GM21515 (cell line): ENCODE measurements around the gene UBXN10.

Source experiments
- ATAC-seq: cut with Tn5 transposase; IDR thresholded peaks from one replicate; pipeline ENCODE4 v1.9.1; 2021; ENCODE audit not compliant: unreplicated experiment

The UBXN10 gene

DNA sequence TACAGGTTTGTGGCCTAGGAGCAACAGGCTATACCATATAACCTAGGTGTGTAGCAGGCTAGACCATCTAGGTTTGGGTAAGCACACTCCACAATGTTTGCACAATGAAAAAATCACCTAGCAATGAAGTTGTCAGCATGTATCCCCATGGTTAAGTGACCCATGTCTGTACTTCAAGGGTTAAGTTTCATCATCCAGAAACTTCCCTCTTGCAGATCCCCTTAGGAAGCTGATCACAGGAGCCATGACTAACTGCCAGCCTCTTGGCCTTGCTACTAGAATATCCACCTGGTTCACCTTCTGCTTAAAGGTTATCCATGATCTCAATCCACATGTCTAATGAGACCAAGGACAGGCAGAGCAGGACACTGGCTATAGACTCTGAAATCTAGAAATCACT lies 3.5 kb upstream of the UBXN10 start:
- ATAC-seq: no peak

DNA sequence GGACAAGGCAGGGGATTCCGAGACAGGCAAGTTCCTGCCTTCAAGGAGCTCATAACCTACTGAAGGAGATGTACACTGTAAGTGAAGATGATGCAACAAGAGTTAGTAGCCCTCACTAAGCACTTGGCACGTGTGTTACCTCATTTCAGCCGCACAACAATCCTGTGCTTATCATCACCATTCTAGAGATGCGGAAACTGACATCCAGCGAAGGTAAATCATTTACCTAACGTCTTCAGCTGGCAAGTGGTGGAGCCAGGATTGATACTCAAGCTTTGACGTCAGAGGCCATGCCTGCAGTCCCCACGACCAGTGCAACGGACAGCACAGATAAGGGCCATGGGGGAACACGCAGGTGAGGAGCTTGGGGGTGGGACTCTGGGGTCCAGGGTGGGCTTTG lies 2.9 kb upstream of the UBXN10 start:
- ATAC-seq: no peak

DNA sequence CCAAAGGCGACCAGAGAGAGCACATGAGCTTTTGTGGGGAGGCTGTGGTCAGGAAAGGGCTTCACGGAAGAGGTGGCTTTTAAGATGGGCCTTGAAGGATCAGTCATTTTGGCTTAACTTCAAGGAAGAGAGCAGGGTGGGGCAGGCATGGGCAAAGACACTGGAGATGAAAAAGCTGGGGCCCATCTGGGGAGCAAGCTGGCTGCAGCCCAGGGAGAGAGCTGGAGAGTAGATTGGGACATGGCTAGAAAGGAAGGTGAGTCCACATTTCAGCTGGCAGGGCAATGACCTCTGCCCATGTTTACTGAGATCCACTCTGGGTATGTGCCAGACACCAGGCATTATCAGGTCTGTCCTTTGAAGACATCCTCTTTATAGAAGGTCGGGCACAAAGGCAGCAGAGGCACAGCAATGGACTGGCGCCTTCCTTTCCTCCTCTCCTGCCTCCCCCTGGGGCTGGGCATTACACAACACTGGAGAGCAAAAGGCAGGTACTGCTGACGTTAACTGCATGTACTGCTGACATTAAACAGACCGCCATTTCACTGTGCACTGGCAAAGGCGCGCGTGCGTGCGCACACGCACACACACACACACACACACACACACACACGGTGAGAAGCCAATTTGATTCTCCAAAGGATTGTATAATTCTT lies 2.2 kb upstream of the UBXN10 start:
- ATAC-seq: no peak

DNA sequence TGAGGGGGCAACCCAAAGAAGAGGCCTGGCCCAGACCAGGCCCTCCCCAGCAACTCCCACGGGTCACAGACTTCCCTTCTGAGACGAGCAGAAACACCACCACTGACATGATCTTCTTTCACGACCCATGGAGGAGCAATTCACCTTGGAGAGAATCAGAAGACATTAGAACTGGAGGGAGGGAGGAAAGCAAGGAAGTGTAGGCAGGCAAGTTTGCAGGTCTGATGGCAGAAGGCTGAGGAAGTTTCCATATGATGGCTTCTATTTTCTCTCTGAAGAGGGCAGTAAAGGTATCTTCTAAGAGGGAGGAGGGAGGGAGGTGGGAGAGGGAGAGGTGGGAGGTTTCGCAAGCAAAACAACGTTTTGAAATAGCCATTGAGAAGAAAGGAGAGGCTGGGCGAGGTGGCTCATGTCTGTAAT lies 1.4 kb upstream of the UBXN10 start:
- ATAC-seq: no peak

DNA sequence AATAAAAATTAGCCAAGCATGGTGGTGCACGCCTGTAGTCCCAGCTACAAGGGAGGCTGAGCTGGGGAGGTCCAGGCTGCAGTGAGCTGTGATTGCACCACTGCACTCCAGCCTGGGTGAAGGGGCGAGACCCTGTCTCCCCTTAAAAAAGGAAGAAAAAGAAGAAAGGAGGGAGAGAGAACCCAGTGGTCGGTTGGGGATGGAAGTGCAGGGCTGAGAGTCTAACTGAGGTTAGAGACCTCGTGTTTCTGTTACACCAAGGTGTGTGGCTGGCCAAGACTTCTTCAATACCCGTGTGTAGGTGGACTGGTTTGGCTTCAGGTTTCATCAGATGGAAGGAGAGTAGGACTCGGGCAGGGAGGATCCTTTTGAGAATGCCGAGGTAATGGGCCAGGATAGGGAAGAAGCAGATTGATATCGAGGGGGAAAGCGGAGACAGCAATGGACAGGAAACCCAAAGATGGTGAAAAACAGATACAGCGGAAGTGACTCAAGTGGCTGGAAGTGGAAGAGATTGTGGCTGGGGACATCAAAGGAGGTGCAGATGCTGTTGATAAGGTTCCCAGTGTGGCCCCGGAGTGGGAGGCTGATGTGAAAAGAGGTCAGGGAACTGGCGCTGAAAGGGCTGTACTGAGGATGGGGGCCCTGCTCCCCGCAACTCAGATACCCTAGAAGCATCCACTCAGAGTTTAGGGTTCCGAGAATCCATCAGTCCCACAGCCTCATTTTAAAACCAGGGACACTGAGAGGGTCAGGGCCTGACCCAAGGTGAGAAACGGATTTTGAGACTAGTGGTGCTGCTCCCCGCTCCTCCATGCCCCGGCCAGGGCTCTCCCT lies 681 bp upstream of the UBXN10 start:
- ATAC-seq: no peak

DNA sequence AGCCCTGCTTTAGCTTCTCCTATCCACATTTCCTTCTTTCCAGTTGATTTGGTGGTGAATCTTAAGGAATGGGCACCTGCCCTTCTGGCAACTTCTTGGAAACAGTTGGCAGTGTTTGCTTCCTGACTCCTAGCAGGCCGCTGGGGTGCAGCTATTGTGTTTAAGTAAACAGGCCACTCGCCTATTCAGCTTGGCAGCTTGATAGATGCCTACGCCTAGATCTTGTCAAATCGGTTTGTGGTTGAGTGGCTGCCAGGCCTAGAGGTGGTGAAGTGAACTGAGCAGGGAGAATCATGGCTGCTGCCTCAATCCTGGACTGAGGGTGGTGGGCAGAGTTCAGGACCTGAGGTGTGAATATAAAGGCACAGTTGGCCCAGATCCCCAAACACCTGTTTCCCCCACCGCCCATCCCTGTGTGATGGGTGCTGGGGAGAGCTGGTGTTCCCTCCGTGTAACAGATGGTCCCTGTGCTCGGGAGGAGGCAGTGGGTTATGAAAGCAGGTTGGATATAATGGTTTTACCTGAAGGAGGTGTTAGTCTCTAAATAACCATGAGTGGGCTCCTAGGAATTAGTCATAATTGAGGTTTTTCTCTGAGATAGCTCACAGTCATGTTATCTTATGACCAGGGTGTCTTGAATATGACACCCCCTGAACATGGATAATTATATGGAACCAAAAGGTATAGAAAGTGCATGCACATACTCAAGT lies 1.4 kb downstream of the UBXN10 start:
- no peak for ATAC-seq

DNA sequence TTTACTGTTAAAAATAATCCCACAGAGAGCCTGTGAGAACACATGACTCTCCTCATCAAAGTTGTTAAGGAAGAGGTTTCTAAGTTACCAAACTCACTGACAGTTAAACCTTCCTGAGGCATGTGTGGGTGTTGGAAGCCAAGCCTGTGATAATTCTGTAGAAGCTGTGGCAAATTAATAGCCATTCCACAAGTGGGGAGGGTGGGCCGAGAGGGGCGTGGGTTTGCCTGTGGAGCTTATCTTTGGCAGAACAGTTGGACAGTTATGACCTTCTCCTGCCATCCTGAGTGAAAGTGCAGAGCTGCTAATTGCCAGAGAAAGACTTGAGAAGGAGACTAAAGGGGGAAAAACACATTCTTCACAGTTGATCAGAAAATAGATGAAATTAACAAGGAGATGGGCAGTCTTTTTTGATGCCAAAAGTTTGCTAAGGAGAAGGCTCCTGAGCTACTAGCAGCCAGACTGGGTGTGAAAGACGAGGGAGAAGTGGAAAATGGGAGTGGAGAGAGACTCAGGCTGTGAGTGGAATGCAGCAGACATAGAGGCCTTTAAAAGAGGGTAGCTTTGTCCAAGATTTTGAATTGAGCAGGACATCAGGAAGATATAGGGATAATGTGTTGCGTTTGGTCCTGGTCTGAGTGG lies 2.0 kb downstream of the UBXN10 start:
- no peak for ATAC-seq

DNA sequence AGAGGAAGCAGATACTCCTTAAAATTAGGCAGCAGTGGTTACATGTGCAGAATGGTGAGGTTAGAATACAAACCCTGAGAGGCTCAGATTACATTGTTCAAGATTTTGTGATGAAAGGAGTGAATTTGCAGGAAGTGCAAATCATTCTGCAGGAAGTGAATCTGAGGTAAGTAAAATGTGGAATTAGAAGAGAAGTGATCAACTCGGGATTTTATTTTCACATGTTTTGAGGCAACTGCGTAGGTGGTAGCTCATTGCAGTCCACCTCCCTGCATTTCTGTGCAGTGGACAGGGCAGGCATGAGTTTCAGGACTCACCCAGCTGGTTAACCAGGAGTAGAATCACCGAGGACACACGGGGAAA lies 2.5 kb downstream of the UBXN10 start:
- no peak for ATAC-seq

DNA sequence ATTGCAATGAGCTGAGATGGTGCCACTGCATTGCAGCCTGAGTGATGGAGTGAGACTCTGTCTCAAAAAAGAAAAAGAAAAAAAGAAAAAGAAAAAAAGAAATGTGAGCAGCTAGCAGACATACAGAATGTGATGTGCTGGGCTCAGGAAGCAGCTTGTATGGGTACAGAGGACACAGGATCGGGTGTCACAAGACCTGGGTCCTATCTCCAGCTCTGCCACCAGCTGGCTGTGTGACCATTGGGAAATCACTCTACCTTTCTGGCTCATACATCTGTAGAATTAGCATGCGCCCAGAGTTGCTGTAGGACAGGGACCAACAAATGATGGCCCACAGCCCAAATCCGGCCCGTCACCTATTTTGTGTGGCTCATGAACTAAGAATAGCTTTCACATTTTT lies 3.8 kb downstream of the UBXN10 start:
- ATAC-seq: no peak

DNA sequence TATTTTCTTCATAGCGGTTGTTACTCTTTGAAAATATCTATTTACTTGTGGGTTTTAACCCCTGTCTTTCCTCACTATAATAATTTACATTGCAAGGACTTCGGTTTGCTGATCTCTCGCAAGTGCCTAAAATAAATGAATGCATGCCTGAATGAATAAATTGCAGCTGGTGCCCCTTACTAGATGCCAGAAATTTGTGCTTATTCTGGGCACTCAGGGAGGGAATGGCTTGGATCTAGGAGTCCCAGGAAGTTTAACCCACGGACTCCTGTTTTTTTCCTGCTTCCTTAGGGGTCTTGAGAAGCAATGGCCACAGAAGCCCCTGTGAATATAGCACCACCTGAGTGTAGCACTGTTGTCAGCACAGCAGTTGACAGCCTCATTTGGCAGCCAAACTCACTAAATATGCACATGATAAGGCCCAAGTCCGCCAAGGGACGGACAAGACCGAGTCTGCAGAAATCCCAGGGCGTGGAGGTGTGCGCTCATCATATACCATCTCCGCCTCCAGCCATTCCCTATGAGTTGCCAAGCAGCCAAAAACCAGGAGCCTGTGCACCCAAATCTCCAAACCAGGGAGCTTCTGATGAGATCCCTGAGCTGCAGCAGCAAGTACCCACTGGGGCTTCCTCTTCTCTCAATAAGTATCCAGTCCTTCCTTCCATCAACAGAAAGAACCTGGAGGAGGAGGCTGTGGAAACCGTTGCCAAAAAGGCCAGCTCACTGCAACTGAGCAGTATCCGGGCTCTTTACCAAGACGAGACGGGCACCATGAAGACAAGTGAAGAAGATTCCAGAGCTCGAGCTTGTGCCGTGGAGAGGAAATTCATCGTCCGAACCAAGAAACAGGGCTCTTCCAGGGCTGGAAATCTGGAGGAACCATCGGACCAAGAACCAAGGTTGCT lies 4.6 kb downstream of the UBXN10 start:
- no peak for ATAC-seq

DNA sequence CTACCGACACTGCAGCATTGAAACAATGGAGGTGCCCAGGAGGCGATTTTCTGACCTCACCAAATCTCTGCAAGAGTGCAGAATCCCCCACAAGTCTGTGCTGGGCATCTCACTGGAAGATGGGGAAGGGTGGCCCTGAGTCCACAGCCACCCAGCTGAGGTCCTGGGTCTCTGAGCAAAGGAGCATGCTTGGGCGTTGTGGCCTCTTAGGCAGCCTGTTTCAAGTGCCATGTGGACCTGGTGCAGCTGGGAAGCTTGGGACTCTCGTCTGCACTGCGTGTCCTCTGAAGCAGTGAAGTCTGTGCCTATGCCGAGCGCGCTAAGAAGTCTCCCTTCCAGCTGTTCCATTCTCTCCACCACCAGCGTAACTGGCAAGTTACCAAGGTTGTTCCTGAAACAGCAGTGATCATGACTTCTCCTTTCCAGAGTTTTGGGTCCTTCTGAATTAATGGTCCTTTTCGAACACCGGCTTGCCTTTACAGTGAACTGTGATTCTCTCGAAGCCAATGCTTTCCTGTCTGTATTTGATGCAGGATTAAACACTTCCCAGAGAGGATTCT lies 5.5 kb downstream of the UBXN10 start:
- no peak for ATAC-seq

DNA sequence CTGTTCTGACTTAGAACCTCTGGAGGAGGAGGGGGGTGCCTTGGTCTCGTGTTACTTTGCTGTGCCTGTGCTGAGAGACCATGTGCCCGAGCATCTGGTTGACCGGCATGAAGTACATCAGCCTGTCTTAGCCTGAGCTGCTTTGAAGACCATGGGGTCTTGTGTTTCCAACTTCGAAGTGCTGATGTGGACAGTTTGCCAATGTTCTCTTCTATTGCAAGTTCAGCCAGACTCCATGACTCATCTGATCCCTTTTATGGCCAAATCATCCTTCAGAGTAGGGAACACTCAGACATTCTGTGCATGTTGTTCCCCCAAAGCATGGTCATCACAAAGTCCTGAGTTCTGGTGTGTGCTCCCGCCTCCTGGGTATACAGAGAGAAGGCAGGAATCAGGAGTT lies 6.5 kb downstream of the UBXN10 start:
- ATAC-seq: no peak

DNA sequence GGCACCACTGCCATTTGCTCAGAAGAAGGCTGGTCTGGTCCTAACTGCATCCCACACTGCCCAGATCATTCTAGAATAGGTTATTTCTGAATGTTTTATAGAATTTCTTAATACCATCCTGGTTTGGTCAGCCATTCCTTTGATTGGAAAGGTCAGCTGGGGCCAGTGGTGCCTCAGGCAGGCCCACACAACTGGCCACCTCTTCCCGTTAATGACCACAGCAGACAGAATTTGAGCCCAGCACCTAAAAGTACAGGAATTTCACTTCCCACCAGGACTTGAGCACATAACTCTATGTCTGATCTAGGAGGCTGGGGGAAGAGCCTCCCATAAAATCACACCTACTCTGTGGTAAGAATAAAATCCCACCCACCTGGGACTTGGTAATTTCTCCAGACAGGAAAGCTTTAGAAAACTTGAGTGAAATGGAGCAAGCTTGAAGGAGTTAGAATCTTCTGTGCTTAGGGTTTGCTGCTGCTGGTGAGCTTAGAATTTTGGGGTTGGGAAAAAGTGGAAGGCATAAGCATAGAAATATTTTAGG lies 7.0 kb downstream of the UBXN10 start:
- ATAC-seq: no peak

DNA sequence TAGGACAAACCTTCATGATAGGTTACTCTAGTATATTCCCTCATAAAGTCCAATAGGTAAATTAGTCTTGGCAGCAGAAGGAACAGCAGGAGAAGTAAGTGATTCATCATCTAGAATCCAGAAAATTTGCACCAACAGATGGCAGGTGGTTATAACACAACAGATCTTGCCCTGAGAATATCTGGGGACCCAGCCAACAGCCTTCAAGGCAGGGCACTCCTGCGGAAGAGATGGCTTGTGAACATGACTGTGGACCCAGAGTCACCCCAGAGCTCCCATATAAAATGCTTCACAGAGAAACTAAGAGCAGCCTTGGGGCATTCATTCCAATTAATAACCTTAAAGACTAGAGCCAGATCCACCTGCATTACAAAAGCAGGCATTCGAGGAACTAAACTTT lies 8.3 kb downstream of the UBXN10 start:
- ATAC-seq: no peak

DNA sequence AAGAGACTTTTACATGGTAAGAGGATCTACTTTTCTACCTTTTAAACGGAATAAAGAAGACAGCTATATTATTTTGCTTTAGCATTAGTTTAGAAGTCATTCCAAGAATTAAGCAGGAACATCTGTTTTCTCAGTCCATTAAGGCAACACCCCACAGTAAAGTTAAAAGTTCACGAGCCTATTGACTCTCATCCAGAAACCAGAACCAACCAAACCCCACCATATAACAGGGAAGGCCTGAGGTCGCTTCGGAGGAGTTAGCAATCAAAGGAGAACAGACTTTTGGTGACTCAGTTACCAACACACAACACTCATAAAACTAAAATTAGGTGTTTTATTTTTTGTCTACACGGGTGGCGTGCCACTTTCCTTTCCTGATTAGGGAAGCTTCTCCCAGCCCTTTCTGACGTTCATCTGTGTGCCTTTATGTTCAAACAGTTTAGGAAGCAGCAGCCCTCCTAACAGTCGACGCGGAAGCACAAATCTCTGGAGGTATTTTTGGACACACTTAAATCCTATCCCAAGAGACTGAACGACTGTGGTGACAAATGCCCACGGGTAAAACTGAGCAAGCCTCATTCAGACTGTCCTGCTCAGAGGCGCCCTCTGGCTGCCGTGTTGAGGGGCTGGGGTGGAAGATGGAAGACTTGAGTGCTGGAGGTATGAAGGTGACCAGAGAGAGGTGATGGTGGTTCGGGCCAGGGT lies 9.0 kb downstream of the UBXN10 start:
- ATAC-seq: no peak

DNA sequence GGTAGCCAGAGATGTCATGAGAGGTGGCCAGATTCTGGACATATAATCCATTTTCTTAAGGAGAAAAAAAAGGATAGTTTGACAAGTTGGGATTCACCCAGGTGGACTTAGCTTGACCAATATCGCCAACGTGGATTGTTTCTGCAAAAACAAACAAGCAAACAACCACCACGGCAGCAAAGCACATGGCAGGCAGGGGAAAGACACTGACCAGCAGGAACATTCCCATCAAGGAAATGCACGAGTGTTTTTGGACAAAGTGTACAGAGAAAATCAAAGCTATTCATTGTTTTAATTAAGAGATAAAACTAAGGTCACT lies 9.5 kb downstream of the UBXN10 start:
- ATAC-seq: no peak

DNA sequence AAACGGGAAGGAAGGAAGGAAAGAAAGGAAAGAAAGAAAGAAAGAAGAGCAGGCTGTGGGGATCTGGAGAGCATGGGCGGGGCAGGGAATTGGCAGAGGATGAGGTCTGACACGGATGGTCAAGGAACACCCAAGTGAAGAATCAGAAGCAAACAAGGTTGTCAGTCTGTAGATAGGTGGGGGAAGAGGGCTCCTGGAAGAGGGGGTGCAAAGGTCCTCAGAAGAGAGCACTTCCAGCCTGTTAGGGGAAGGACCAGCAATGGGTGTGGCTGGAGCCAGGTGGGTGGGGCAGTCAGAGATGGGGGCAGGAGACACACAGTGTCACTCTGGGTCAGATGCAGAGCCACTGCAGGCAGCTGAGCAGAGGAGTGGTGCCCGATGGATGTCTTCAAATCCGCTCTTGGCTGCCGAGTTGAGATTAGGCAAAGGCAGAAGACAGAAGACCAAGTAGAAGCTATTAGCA lies 11.5 kb downstream of the UBXN10 start:
- no peak for ATAC-seq

DNA sequence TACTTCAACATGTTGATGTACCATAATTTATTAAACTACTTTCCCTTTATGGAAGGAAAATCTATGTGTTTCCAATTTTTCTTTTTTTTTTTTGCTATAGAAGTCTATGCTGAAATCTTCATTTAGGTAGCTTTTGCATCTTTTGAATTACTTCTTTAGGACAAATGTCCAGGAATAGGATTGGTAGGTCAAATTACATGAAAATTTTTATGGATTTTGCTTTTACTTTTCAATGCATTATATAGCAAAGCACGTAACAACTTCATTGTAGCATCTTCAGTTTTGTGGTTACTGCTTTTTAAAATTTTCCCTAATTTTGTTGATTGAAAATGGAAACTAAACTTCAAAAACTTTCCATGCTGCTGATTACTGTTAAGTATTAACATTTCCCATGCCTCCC lies 12.4 kb downstream of the UBXN10 start:
- no peak for ATAC-seq

DNA sequence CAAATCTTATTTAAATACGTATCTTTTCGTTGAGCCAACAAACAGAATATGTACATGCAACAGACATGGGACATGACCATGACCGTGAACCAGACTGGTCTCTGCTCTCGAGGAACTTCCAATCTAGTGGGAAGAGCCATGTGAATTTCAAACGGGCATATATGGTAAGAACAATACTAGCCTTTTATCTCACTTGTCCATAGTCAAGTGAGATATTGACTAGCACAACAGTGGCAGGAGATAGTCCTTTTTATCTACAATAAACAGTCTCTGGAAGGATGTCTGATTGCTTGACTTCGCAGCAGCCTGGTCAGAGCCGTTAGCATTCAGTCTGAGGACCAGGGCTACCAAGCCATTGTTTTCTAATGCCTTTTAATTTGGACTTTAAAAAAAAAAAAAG lies 13.0 kb downstream of the UBXN10 start:
- ATAC-seq: no peak
